ENCODE results near the gene PTPN1. TPM values are rescaled to one million over a fixed set of nuclear protein-coding genes. Genes with fewer than 3 reads are reported as not detected.

PTPN1 gene
- total and polyA plus RNA-seq, 4 donors = 5.8 to 10.6 (median 9.7) TPM

DNA sequence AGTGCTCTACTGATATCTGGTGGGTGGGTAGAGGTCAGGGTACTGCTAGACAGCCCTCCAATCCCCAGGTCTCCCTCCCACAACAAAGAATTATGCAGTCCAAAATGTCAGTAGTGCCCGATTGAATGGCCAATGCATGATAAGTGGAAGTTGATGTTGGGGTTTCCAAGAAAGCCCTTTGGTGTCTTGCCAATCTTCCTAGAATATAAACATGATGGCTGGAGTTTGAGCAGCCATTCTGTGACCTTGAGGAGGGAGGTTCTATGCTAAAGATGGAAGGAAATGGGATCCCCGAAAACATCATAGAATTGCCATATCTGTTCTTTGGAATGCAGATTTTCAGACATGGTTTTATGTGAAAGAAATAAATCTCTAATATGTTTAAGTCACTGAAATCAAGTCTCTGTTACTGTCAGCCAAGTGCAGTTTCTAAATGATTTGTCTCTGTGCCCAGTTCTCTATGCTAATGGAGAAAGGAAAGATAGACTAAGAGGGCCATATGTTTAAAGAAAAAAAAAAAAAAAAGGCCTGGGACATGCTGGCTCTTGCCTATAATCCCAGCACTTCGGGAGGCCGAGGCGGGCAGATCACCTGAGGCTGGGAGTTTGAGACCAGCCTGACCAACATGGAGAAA, 32.8 kb upstream of the PTPN1 start:
- Histone ChIP-seq H3K4me1 (ENCODE audit: control insufficient read depth in 4 of 4, insufficient read depth in 4 of 4, low read length in 3 of 4) (peaks cover 0 to 11% (median 4%) of the 10 kb centered on the region in 4 donors), H3K27me3 (ENCODE audit: control insufficient read depth in 4 of 4, insufficient read depth in 4 of 4, low read length in 3 of 4) (no peaks in the 10 kb centered on the region), H3K36me3 (ENCODE audit: control insufficient read depth in 4 of 4, insufficient read depth in 3 of 4, low read depth in 1 of 4, low read length in 3 of 4) (no peaks in the 10 kb centered on the region), H3K4me3 (ENCODE audit: low read depth in 1 of 3, low read length in 3 of 3) (no peak overlapping the region), H3K9me3 (ENCODE audit: control insufficient read depth in 4 of 4, low read length in 3 of 4) (no peaks in the 10 kb centered on the region), H3K27ac (ENCODE audit: low read depth in 1 of 2, low read length in 2 of 2) (no peak overlapping the region), H3K9ac (ENCODE audit: low read depth in 1 of 2, low read length in 2 of 2) (no peak overlapping the region)
- TF ChIP-seq YY1 (IDR thresholded peaks at IDR 0.05) (no peak), FOXA1 (IDR thresholded peaks at IDR 0.05) (no peak), RAD21 (IDR thresholded peaks at IDR 0.05) (no peak), RXRA (IDR thresholded peaks at IDR 0.05) (no peak), JUND (IDR thresholded peaks at IDR 0.05) (no peak), HNF4G (IDR thresholded peaks at IDR 0.05) (no peak), TAF1 (conservative IDR thresholded peaks at IDR 0.05) (no peak), EGR1 (IDR thresholded peaks at IDR 0.05; ENCODE audit: low read depth in 2 of 2) (no peak), NR2F2 (IDR thresholded peaks at IDR 0.05) (no peak), SP1 (IDR thresholded peaks at IDR 0.05) (no peak), FOXA2 (IDR thresholded peaks at IDR 0.05) (no peak), GABPA (IDR thresholded peaks at IDR 0.05 in 1 of 2, conservative IDR thresholded peaks at IDR 0.05 in 1 of 2) (no peak), HNF4A (conservative IDR thresholded peaks at IDR 0.05) (no peak)
- TF ChIP-seq, protein P1, sequence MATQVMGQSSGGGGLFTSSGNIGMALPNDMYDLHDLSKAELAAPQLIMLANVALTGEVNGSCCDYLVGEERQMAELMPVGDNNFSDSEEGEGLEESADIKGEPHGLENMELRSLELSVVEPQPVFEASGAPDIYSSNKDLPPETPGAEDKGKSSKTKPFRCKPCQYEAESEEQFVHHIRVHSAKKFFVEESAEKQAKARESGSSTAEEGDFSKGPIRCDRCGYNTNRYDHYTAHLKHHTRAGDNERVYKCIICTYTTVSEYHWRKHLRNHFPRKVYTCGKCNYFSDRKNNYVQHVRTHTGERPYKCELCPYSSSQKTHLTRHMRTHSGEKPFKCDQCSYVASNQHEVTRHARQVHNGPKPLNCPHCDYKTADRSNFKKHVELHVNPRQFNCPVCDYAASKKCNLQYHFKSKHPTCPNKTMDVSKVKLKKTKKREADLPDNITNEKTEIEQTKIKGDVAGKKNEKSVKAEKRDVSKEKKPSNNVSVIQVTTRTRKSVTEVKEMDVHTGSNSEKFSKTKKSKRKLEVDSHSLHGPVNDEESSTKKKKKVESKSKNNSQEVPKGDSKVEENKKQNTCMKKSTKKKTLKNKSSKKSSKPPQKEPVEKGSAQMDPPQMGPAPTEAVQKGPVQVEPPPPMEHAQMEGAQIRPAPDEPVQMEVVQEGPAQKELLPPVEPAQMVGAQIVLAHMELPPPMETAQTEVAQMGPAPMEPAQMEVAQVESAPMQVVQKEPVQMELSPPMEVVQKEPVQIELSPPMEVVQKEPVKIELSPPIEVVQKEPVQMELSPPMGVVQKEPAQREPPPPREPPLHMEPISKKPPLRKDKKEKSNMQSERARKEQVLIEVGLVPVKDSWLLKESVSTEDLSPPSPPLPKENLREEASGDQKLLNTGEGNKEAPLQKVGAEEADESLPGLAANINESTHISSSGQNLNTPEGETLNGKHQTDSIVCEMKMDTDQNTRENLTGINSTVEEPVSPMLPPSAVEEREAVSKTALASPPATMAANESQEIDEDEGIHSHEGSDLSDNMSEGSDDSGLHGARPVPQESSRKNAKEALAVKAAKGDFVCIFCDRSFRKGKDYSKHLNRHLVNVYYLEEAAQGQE (IDR thresholded peaks at IDR 0.05) = no peak
- TF ChIP-seq, protein P2, sequence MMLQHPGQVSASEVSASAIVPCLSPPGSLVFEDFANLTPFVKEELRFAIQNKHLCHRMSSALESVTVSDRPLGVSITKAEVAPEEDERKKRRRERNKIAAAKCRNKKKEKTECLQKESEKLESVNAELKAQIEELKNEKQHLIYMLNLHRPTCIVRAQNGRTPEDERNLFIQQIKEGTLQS (IDR thresholded peaks at IDR 0.05) = no peak
- TF ChIP-seq, protein P3, sequence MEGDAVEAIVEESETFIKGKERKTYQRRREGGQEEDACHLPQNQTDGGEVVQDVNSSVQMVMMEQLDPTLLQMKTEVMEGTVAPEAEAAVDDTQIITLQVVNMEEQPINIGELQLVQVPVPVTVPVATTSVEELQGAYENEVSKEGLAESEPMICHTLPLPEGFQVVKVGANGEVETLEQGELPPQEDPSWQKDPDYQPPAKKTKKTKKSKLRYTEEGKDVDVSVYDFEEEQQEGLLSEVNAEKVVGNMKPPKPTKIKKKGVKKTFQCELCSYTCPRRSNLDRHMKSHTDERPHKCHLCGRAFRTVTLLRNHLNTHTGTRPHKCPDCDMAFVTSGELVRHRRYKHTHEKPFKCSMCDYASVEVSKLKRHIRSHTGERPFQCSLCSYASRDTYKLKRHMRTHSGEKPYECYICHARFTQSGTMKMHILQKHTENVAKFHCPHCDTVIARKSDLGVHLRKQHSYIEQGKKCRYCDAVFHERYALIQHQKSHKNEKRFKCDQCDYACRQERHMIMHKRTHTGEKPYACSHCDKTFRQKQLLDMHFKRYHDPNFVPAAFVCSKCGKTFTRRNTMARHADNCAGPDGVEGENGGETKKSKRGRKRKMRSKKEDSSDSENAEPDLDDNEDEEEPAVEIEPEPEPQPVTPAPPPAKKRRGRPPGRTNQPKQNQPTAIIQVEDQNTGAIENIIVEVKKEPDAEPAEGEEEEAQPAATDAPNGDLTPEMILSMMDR (IDR thresholded peaks at IDR 0.05; ENCODE audit: low read depth, low read length, missing input control) = no peak
- TF ChIP-seq, protein P4, sequence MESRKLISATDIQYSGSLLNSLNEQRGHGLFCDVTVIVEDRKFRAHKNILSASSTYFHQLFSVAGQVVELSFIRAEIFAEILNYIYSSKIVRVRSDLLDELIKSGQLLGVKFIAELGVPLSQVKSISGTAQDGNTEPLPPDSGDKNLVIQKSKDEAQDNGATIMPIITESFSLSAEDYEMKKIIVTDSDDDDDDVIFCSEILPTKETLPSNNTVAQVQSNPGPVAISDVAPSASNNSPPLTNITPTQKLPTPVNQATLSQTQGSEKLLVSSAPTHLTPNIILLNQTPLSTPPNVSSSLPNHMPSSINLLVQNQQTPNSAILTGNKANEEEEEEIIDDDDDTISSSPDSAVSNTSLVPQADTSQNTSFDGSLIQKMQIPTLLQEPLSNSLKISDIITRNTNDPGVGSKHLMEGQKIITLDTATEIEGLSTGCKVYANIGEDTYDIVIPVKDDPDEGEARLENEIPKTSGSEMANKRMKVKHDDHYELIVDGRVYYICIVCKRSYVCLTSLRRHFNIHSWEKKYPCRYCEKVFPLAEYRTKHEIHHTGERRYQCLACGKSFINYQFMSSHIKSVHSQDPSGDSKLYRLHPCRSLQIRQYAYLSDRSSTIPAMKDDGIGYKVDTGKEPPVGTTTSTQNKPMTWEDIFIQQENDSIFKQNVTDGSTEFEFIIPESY (IDR thresholded peaks at IDR 0.05) = no peak
- TF ChIP-seq, protein P5, sequence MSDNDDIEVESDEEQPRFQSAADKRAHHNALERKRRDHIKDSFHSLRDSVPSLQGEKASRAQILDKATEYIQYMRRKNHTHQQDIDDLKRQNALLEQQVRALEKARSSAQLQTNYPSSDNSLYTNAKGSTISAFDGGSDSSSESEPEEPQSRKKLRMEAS (IDR thresholded peaks at IDR 0.05) = no peak
- no peak for DNase-seq (ENCODE audit: low spot score)
- 86% methylated on average over 5 of the region's 5 CpGs for WGBS
